ENCODE results near the gene ANKRD44.

ANKRD44 gene

DNA sequence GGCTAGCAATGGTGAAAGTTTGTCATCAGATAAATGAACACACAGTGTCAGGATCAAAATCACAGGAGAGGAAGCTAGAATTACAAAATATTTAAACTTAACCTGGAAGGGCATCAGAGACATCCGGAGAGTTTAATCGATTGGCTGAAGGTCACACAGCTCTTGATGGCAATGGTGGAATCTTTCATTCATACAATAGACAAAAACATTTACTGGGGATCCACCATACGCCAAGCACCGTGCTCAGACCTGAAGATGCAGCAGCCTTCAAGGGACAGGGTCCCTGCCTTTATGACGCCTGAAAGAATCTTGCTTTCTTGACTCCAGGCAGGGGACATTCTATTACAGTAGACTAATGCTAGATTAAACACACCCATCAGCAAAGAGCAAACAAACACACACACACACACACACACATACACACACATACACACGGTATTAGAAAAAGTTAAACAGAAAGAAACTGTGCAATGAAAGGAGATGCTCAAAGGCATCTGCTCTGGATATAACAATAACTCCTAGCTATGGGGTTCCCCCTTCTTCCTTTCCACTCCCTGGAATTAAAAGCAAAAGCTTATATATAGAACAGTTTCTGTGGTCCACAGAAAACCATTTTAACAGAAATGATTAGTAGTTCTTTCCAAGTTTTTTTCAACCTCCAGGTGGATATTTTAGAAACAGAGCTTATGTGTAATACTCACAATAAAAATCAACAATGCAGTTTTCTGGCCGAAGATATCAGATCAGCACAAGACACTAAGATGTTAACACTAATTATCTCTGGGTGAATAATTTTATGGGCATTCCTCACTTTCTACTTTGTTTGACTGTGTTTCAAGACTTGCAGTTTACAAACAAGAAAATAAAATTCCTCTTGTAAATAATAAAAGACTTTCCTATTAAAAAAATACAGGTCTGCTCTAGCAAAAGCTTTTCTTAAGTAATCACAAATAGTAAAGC, 151.7 kb downstream of the ANKRD44 start:
- Histone ChIP-seq H3K9me3 (ENCODE audit: control insufficient read depth, insufficient read depth, low read depth, low read length) (no peaks in the 10 kb centered on the region; the same call in 1 of the 2 replicates), H3K4me3 (ENCODE audit: low read depth, low read length) (no peak overlapping the region), H3K9ac (ENCODE audit: low read length) (no peak overlapping the region), H3K27me3 (ENCODE audit: control insufficient read depth, insufficient read depth, low read length) (no peaks in the 10 kb centered on the region), H3K36me3 (ENCODE audit: control insufficient read depth, insufficient read depth, low read length) (no peaks in the 10 kb centered on the region), H3K27ac (ENCODE audit: low read depth, low read length) (no peak overlapping the region), H3K4me1 (ENCODE audit: control insufficient read depth, insufficient read depth, low read length) (peaks cover 2% of the 10 kb centered on the region; the same call in 1 of the 2 replicates)

- Histone ChIP-seq H3K4me3 (ENCODE audit: low read depth, low read length) (no peak overlapping the region), H3K9me3 (ENCODE audit: control insufficient read depth, insufficient read depth, low read depth, low read length) (no peaks in the 10 kb centered on the region; the same call in 1 of the 2 replicates), H3K27ac (ENCODE audit: low read depth, low read length) (no peak overlapping the region), H3K27me3 (ENCODE audit: control insufficient read depth, insufficient read depth, low read length) (no peaks in the 10 kb centered on the region), H3K36me3 (ENCODE audit: control insufficient read depth, insufficient read depth, low read length) (no peaks in the 10 kb centered on the region), H3K4me1 (ENCODE audit: control insufficient read depth, insufficient read depth, low read length) (no peaks in the 10 kb centered on the region), H3K9ac (ENCODE audit: low read length) (no peak overlapping the region)
Measured at GRCh38 chr2:197157879-197158537, 152.6 kb downstream of the ANKRD44 start.

- Histone ChIP-seq H3K4me1 (ENCODE audit: control insufficient read depth, insufficient read depth, low read length) (no peaks in the 10 kb centered on the region), H3K27me3 (ENCODE audit: control insufficient read depth, insufficient read depth, low read length) (no peaks in the 10 kb centered on the region), H3K27ac (ENCODE audit: low read depth, low read length) (no peak overlapping the region), H3K9ac (ENCODE audit: low read length) (no peak overlapping the region), H3K9me3 (ENCODE audit: control insufficient read depth, insufficient read depth, low read depth, low read length) (no peaks in the 10 kb centered on the region; the same call in 1 of the 2 replicates), H3K4me3 (ENCODE audit: low read depth, low read length) (no peak overlapping the region), H3K36me3 (ENCODE audit: control insufficient read depth, insufficient read depth, low read length) (no peaks in the 10 kb centered on the region)
Measured at GRCh38 chr2:197156771-197157170, 153.8 kb downstream of the ANKRD44 start.

- Histone ChIP-seq H3K4me3 (ENCODE audit: low read depth, low read length) (no peak overlapping the region), H3K36me3 (ENCODE audit: control insufficient read depth, insufficient read depth, low read length) (no peaks in the 10 kb centered on the region), H3K27me3 (ENCODE audit: control insufficient read depth, insufficient read depth, low read length) (no peaks in the 10 kb centered on the region), H3K9ac (ENCODE audit: low read length) (no peak overlapping the region), H3K4me1 (ENCODE audit: control insufficient read depth, insufficient read depth, low read length) (no peaks in the 10 kb centered on the region), H3K27ac (ENCODE audit: low read depth, low read length) (no peak overlapping the region), H3K9me3 (ENCODE audit: control insufficient read depth, insufficient read depth, low read depth, low read length) (no peaks in the 10 kb centered on the region; the same call in 1 of the 2 replicates)
Measured at GRCh38 chr2:197152451-197153228, 157.9 kb downstream of the ANKRD44 start.

DNA sequence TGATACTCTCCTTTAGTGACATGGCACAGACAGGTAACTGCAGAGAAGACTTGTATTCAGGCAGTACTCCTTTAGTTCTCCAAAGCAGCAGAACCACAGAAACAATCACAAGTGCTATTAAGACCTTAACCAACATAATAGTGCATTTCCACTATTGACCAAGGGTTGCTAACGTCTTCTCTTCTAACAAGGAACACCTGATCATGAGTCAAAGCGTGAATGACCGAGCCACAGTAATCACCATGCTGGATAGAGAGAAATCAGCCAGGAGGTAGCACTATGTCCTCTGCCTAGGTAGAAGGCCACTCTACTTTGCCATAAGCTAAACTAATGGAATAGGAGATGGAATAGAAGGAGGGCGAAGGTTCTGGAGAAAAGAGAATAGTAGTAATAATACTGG, 161.0 kb downstream of the ANKRD44 start:
- H3K36me3 ChIP-seq (ENCODE audit: control insufficient read depth, insufficient read depth, low read length): no peaks in the 10 kb centered on the region
- H3K9ac ChIP-seq (ENCODE audit: low read length): no peak overlapping the region
- H3K9me3 ChIP-seq (ENCODE audit: control insufficient read depth, insufficient read depth, low read depth, low read length): no peaks in the 10 kb centered on the region
- H3K4me3 ChIP-seq (ENCODE audit: low read depth, low read length): no peak overlapping the region
- H3K27ac ChIP-seq (ENCODE audit: low read depth, low read length): no peak overlapping the region
- no peaks in the 10 kb centered on the region for H3K27me3 ChIP-seq (ENCODE audit: control insufficient read depth, insufficient read depth, low read length)
- H3K4me1 ChIP-seq (ENCODE audit: control insufficient read depth, insufficient read depth, low read length): no peaks in the 10 kb centered on the region

DNA sequence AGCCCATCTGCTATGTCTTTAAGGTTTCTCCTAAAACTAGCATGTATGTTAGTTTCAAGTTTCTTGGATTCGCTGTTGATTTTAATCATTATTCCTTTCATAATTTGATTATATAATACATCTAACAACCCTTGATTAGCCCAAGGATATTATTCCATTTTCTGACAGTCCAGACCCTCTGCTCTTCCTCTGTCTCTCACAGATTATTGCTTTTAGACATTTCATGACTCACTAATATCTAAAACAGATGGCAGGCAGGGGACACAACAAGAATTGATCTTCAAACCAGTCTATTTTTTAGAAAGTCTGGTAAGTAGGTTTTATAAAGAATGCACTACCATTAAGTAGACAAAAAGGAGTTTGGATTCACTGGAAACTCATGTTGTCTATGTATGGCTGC, 162.2 kb downstream of the ANKRD44 start:
- H3K36me3 ChIP-seq (ENCODE audit: control insufficient read depth, insufficient read depth, low read length): no peaks in the 10 kb centered on the region
- H3K4me1 ChIP-seq (ENCODE audit: control insufficient read depth, insufficient read depth, low read length): no peaks in the 10 kb centered on the region
- H3K4me3 ChIP-seq (ENCODE audit: low read depth, low read length): no peak overlapping the region
- no peak overlapping the region for H3K27ac ChIP-seq (ENCODE audit: low read depth, low read length)
- no peaks in the 10 kb centered on the region for H3K9me3 ChIP-seq (ENCODE audit: control insufficient read depth, insufficient read depth, low read depth, low read length)
- no peak overlapping the region for H3K9ac ChIP-seq (ENCODE audit: low read length)
- H3K27me3 ChIP-seq (ENCODE audit: control insufficient read depth, insufficient read depth, low read length): no peaks in the 10 kb centered on the region

DNA sequence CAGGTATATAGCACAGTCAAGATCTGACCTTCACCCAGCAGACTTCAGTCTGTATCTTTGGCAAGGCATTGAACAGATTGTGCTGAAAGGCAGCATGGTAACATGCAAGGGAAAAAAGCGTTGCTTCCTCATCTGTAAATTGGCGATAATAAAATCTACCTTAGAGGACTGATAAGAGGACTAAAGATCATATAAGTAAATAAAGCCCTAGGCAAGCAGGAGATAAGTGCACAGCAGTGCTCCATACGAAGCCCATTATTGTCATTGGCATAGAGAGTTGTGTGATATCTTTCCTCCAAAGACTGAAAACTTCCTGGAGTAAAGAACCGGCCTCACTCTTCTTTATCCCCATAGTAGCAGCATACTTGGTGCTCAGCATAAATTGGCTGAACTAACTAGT, 162.6 kb downstream of the ANKRD44 start:
- no peaks in the 10 kb centered on the region for H3K27me3 ChIP-seq (ENCODE audit: control insufficient read depth, insufficient read depth, low read length)
- H3K4me3 ChIP-seq (ENCODE audit: low read depth, low read length): no peak overlapping the region
- H3K36me3 ChIP-seq (ENCODE audit: control insufficient read depth, insufficient read depth, low read length): no peaks in the 10 kb centered on the region
- H3K27ac ChIP-seq (ENCODE audit: low read depth, low read length): no peak overlapping the region
- H3K9ac ChIP-seq (ENCODE audit: low read length): no peak overlapping the region
- H3K4me1 ChIP-seq (ENCODE audit: control insufficient read depth, insufficient read depth, low read length): no peaks in the 10 kb centered on the region
- H3K9me3 ChIP-seq (ENCODE audit: control insufficient read depth, insufficient read depth, low read depth, low read length): no peaks in the 10 kb centered on the region

DNA sequence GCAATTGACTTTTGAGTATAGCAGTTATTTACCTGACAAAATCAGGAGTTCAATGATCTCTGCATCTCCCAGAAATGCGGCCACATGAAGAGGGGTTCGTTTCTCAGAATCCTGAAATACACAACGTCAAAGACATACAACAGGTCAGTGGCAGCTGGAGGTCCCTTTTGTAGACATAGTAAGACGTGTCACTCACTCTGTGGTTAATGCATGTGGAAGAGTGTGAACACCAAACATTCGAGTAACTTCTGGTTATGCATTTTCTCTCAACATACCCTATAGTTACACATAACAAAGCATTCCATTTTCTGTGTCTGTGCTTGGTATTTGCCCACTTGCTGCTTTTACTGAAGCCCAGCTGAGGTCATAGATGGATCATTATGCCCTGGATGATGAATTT, 163.6 kb downstream of the ANKRD44 start:
- no peak overlapping the region for H3K9ac ChIP-seq (ENCODE audit: low read length)
- H3K36me3 ChIP-seq (ENCODE audit: control insufficient read depth, insufficient read depth, low read length): no peaks in the 10 kb centered on the region
- no peak overlapping the region for H3K27ac ChIP-seq (ENCODE audit: low read depth, low read length)
- H3K9me3 ChIP-seq (ENCODE audit: control insufficient read depth, insufficient read depth, low read depth, low read length): no peaks in the 10 kb centered on the region
- H3K4me1 ChIP-seq (ENCODE audit: control insufficient read depth, insufficient read depth, low read length): no peaks in the 10 kb centered on the region
- no peaks in the 10 kb centered on the region for H3K27me3 ChIP-seq (ENCODE audit: control insufficient read depth, insufficient read depth, low read length)
- H3K4me3 ChIP-seq (ENCODE audit: low read depth, low read length): no peak overlapping the region

GRCh38 chr2:197145471-197146056, 165.0 kb downstream of the ANKRD44 start:
- no peaks in the 10 kb centered on the region for H3K9me3 ChIP-seq (ENCODE audit: control insufficient read depth, insufficient read depth, low read depth, low read length)
- no peaks in the 10 kb centered on the region for H3K27me3 ChIP-seq (ENCODE audit: control insufficient read depth, insufficient read depth, low read length)
- H3K4me1 ChIP-seq (ENCODE audit: control insufficient read depth, insufficient read depth, low read length): no peaks in the 10 kb centered on the region
- no peak overlapping the region for H3K27ac ChIP-seq (ENCODE audit: low read depth, low read length)
- no peak overlapping the region for H3K4me3 ChIP-seq (ENCODE audit: low read depth, low read length)
- H3K36me3 ChIP-seq (ENCODE audit: control insufficient read depth, insufficient read depth, low read length): no peaks in the 10 kb centered on the region
- no peak overlapping the region for H3K9ac ChIP-seq (ENCODE audit: low read length)

DNA sequence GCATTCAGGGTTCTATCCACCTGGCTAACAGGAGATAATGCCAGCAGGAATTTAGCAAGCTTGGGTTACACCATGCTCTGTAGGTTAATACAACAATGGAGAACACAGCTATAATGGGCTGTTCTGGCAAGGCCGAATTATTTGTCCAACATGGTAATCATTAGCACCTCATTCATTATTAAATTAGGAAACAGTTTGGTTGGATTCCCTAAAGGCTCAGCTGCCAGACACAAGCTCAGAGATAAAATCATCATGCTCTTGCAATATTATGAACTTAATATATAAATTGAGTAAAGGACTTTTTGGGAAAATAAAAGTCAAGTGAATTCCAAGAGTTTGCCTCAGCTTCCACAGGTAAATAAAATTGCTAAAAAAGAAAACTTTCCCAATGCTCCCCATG, 166.4 kb downstream of the ANKRD44 start:
- Histone ChIP-seq H3K4me3 (ENCODE audit: low read depth, low read length) (no peak overlapping the region), H3K36me3 (ENCODE audit: control insufficient read depth, insufficient read depth, low read length) (no peaks in the 10 kb centered on the region), H3K4me1 (ENCODE audit: control insufficient read depth, insufficient read depth, low read length) (no peaks in the 10 kb centered on the region), H3K9me3 (ENCODE audit: control insufficient read depth, insufficient read depth, low read depth, low read length) (no peaks in the 10 kb centered on the region), H3K27me3 (ENCODE audit: control insufficient read depth, insufficient read depth, low read length) (no peaks in the 10 kb centered on the region), H3K9ac (ENCODE audit: low read length) (no peak overlapping the region), H3K27ac (ENCODE audit: low read depth, low read length) (no peak overlapping the region)

Measured in HUES6 (cell line).